ENCODE results near the gene EHMT2.
A peak's percentile ranks its signal among the peaks of the same experiment; 100 is the strongest.

EHMT2 gene

DNA sequence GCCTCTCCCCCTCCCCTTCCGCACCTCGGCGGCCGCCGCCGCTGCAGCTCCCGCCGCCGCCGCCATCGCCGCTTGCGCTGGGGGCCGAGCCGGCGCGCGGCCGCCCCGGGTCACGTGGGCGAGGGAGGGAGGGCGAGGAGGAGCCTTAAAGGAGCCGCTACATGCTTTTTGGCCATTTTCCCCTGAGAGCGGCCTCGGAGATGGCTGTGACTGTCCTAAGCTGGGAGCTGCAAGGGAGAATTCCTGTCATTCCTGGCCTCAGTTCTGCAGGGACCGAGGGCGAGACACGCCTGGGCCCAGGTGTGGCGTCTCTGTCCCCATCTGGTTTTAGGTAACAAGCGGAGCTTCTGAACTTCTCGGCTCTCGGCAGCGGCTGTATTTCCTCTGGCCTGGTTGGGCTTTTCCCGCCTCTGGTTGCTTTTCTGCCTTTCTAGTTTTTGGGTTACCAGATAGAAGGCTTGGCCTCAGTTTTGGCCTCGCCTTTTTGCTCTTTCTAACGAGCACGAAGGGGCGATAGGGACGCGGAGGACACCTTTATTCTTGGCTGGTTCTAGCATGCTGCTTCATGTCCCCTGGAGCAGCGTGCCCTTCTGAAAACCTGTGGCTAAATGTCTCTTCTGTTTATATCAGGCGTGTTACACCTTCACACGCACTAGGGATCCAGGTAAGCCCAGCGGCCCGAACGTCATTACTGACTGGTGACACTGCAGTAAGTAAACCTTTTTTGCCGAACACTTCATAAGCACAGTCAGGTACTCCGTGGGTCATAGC, at the start of gene EHMT2:
EHMT2 (minus strand) TSS at position 87 of the 771 bp plus-strand sequence; CDS start at position 66, 21 bp downstream.
- Histone ChIP-seq H3K9me3 (ENCODE audit: control insufficient read depth in 2 of 2, low read length in 2 of 2) (no peaks in the 10 kb centered on the region), H3K36me3 (ENCODE audit: control insufficient read depth in 2 of 2, insufficient read depth in 2 of 2, low read length in 2 of 2) (peaks cover 2 to 8% of the 10 kb centered on the region in 2 donors), H3K4me3 (ENCODE audit: low read length in 2 of 2) (peak within 1 kb of the TSS; percentile 79 to 99), H3K27ac (ENCODE audit: low read length) (peak within 1 kb of the TSS; percentile 83), H3K27me3 (ENCODE audit: control insufficient read depth in 1 of 2, insufficient read depth in 2 of 2, low read length in 2 of 2) (no peaks in the 10 kb centered on the region), H3K9ac (ENCODE audit: low read length in 2 of 2) (peak within 1 kb of the TSS; percentile 91 to 92), H3K4me1 (ENCODE audit: control insufficient read depth, insufficient read depth, low read length) (peaks cover 29% of the 10 kb centered on the region)

DNA sequence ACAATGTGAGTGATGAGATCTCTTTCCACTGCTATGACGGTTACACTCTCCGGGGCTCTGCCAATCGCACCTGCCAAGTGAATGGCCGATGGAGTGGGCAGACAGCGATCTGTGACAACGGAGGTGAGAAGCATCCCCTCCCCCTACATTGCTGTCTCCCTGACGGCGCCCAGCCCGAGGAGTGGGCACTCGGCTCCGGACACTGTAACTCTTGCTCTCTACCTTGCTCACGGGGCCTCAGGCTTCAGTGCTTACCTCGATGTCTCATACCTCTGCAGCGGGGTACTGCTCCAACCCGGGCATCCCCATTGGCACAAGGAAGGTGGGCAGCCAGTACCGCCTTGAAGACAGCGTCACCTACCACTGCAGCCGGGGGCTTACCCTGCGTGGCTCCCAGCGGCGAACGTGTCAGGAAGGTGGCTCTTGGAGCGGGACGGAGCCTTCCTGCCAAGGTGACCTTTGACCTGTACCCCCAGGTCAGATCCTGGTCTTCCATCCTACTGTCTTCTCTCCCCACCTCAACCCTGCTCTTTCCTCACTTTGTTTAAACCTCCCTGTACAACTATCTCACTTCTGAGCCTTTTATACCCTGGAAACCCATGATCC, 49.7 kb upstream of the EHMT2 start:
- Histone ChIP-seq H3K27me3 (ENCODE audit: control insufficient read depth in 1 of 2, insufficient read depth in 2 of 2, low read length in 2 of 2) (peaks cover 2 to 5% of the 10 kb centered on the region in 2 donors), H3K4me3 (ENCODE audit: low read length in 2 of 2) (no peak overlapping the region), H3K27ac (ENCODE audit: low read length) (no peak overlapping the region), H3K4me1 (ENCODE audit: control insufficient read depth, insufficient read depth, low read length) (peaks cover 16% of the 10 kb centered on the region), H3K36me3 (ENCODE audit: control insufficient read depth in 2 of 2, insufficient read depth in 2 of 2, low read length in 2 of 2) (peaks cover 7 to 8% of the 10 kb centered on the region in 2 donors), H3K9me3 (ENCODE audit: control insufficient read depth in 2 of 2, low read length in 2 of 2) (no peaks in the 10 kb centered on the region), H3K9ac (ENCODE audit: low read length in 2 of 2) (no peak overlapping the region)

DNA sequence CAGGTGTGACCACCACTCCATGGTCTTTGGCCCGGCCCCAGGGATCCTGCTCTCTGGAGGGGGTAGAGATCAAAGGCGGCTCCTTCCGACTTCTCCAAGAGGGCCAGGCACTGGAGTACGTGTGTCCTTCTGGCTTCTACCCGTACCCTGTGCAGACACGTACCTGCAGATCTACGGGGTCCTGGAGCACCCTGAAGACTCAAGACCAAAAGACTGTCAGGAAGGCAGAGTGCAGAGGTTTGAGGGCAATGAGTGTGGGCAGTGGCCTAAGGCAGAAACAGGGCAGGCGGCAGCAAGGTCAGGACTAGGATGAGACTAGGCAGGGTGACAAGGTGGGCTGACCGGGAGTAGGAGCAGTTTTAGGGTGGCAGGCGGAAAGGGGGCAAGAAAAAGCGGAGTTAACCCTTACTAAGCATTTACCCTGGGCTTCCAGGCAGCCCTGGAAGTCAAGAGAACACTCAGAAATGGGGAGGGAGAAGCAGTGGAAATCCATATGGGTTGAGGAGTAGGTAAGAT, 48.9 kb upstream of the EHMT2 start:
- Histone ChIP-seq H3K9me3 (ENCODE audit: control insufficient read depth in 2 of 2, low read length in 2 of 2) (no peaks in the 10 kb centered on the region), H3K4me3 (ENCODE audit: low read length in 2 of 2) (peak overlapping the region in 1 of 2 donors; percentile 66), H3K36me3 (ENCODE audit: control insufficient read depth in 2 of 2, insufficient read depth in 2 of 2, low read length in 2 of 2) (peaks cover 0 to 3% of the 10 kb centered on the region in 2 donors), H3K27me3 (ENCODE audit: control insufficient read depth in 1 of 2, insufficient read depth in 2 of 2, low read length in 2 of 2) (peaks cover 2 to 5% of the 10 kb centered on the region in 2 donors), H3K4me1 (ENCODE audit: control insufficient read depth, insufficient read depth, low read length) (peaks cover 16% of the 10 kb centered on the region), H3K9ac (ENCODE audit: low read length in 2 of 2) (peak overlapping the region; percentile 4 to 64), H3K27ac (ENCODE audit: low read length) (peak overlapping the region; percentile 53)

DNA sequence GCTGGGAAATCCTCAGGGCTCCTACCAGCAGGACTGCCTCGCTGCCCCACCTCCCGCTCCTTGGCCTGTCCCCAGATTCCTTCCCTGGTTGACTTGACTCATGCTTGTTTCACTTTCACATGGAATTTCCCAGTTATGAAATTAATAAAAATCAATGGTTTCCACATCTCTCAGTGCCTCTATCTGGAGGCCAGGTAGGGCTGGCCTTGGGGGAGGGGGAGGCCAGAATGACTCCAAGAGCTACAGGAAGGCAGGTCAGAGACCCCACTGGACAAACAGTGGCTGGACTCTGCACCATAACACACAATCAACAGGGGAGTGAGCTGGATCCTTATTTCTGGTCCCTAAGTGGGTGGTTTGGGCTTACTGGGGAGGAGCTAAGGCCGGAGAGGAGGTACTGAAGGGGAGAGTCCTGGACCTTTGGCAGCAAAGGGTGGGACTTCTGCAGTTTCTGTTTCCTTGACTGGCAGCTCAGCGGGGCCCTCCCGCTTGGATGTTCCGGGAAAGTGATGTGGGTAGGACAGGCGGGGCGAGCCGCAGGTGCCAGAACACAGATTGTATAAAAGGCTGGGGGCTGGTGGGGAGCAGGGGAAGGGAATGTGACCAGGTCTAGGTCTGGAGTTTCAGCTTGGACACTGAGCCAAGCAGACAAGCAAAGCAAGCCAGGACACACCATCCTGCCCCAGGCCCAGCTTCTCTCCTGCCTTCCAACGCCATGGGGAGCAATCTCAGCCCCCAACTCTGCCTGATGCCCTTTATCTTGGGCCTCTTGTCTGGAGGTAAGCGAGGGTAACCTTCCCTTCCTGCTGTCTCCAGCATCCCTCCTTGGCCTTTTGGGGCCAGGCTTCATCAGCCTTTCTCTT, 48.2 kb upstream of the EHMT2 start, which contains the start of gene CFB:
CFB (plus strand) TSS at position 589 of the 863 bp plus-strand sequence; CDS start at position 716, 127 bp downstream.
- Histone ChIP-seq H3K9me3 (ENCODE audit: control insufficient read depth in 2 of 2, low read length in 2 of 2) (no peaks in the 10 kb centered on the region), H3K36me3 (ENCODE audit: control insufficient read depth in 2 of 2, insufficient read depth in 2 of 2, low read length in 2 of 2) (no peaks in the 10 kb centered on the region), H3K4me3 (ENCODE audit: low read length in 2 of 2) (peak within 1 kb of the TSS; percentile 23 to 66), H3K27me3 (ENCODE audit: control insufficient read depth in 1 of 2, insufficient read depth in 2 of 2, low read length in 2 of 2) (peaks cover 2 to 7% of the 10 kb centered on the region in 2 donors), H3K9ac (ENCODE audit: low read length in 2 of 2) (peak within 1 kb of the TSS; percentile 4 to 64), H3K4me1 (ENCODE audit: control insufficient read depth, insufficient read depth, low read length) (peaks cover 16% of the 10 kb centered on the region), H3K27ac (ENCODE audit: low read length) (peak within 1 kb of the TSS; percentile 53)

DNA sequence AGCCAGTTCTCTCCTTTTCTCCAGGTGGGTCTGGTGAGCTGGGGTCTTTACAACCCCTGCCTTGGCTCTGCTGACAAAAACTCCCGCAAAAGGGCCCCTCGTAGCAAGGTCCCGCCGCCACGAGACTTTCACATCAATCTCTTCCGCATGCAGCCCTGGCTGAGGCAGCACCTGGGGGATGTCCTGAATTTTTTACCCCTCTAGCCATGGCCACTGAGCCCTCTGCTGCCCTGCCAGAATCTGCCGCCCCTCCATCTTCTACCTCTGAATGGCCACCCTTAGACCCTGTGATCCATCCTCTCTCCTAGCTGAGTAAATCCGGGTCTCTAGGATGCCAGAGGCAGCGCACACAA, 47.6 kb upstream of the EHMT2 start:
- peaks cover 16% of the 10 kb centered on the region for H3K4me1 ChIP-seq (ENCODE audit: control insufficient read depth, insufficient read depth, low read length)
- no peaks in the 10 kb centered on the region for H3K36me3 ChIP-seq (ENCODE audit: control insufficient read depth in 2 of 2, insufficient read depth in 2 of 2, low read length in 2 of 2)
- peaks cover 2 to 9% of the 10 kb centered on the region in 2 donors for H3K27me3 ChIP-seq (ENCODE audit: control insufficient read depth in 1 of 2, insufficient read depth in 2 of 2, low read length in 2 of 2)
- H3K9ac ChIP-seq (ENCODE audit: low read length in 2 of 2): no peak overlapping the region
- peak overlapping the region; percentile 53 for H3K27ac ChIP-seq (ENCODE audit: low read length)
- peak overlapping the region in 1 of 2 donors; percentile 66 for H3K4me3 ChIP-seq (ENCODE audit: low read length in 2 of 2)
- no peaks in the 10 kb centered on the region for H3K9me3 ChIP-seq (ENCODE audit: control insufficient read depth in 2 of 2, low read length in 2 of 2)

DNA sequence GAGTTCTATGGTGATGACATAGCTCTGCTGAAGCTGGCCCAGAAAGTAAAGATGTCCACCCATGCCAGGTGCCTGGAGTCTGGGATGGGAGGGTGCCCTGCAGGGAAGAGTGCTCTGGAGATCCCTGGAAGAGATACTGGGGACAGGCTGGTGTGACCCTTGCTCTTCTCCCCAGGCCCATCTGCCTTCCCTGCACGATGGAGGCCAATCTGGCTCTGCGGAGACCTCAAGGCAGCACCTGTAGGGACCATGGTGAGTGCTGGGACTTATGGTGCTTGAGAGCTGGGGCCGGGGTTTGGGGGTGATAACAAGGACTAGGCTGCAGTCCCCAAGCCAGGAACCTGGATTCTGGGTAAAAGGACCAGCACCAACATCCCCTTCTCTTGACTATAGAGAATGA, 46.2 kb upstream of the EHMT2 start:
- H3K4me3 ChIP-seq (ENCODE audit: low read length in 2 of 2): no peak overlapping the region
- no peaks in the 10 kb centered on the region for H3K9me3 ChIP-seq (ENCODE audit: control insufficient read depth in 2 of 2, low read length in 2 of 2)
- no peak overlapping the region for H3K27ac ChIP-seq (ENCODE audit: low read length)
- no peaks in the 10 kb centered on the region for H3K36me3 ChIP-seq (ENCODE audit: control insufficient read depth in 2 of 2, insufficient read depth in 2 of 2, low read length in 2 of 2)
- H3K4me1 ChIP-seq (ENCODE audit: control insufficient read depth, insufficient read depth, low read length): peaks cover 16% of the 10 kb centered on the region
- peaks cover 2 to 9% of the 10 kb centered on the region in 2 donors for H3K27me3 ChIP-seq (ENCODE audit: control insufficient read depth in 1 of 2, insufficient read depth in 2 of 2, low read length in 2 of 2)
- no peak overlapping the region for H3K9ac ChIP-seq (ENCODE audit: low read length in 2 of 2)

DNA sequence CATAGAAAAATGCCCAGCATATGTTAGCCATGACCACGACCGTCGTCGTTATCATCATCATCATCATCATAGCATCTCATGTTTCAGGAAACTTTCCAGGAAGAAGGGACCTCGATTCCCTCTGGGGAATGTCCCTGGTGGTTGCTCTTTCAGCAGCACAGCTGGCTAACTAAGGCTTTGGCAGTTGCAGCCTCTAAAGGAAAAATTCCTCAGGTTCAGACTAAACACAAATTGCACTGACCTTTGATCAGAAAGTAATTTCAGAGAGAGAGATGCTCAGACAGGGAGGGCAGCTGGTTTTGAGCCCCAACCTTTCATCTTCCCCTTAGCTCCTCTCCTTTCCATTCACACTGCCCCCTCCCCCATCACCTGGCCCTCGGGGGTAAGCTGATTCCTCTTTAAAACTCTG, 42.8 kb upstream of the EHMT2 start:
- no peak overlapping the region for H3K9ac ChIP-seq (ENCODE audit: low read length in 2 of 2)
- H3K27me3 ChIP-seq (ENCODE audit: control insufficient read depth in 1 of 2, insufficient read depth in 2 of 2, low read length in 2 of 2): peaks cover 2 to 9% of the 10 kb centered on the region in 2 donors
- no peak overlapping the region for H3K4me3 ChIP-seq (ENCODE audit: low read length in 2 of 2)
- H3K4me1 ChIP-seq (ENCODE audit: control insufficient read depth, insufficient read depth, low read length): peaks cover 3% of the 10 kb centered on the region
- H3K36me3 ChIP-seq (ENCODE audit: control insufficient read depth in 2 of 2, insufficient read depth in 2 of 2, low read length in 2 of 2): no peaks in the 10 kb centered on the region
- H3K9me3 ChIP-seq (ENCODE audit: control insufficient read depth in 2 of 2, low read length in 2 of 2): no peaks in the 10 kb centered on the region
- no peak overlapping the region for H3K27ac ChIP-seq (ENCODE audit: low read length)

DNA sequence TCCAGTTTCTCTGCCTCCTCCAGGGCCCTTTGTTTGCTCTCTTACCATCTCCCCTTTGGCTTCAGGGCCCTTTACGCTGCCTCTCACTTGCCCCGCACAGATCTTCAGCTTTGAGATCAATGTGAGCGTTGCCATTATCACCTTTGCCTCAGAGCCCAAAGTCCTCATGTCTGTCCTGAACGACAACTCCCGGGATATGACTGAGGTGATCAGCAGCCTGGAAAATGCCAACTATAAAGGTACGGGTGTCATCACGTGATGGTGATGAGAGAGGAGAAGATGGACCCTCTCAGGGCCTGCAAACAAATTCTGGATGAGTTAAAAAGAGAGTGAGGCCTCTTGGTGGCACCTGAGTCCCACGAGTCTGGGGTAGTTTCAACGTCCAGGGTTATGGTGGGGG, 38.3 kb upstream of the EHMT2 start:
- no peaks in the 10 kb centered on the region for H3K36me3 ChIP-seq (ENCODE audit: control insufficient read depth in 2 of 2, insufficient read depth in 2 of 2, low read length in 2 of 2)
- no peaks in the 10 kb centered on the region for H3K9me3 ChIP-seq (ENCODE audit: control insufficient read depth in 2 of 2, low read length in 2 of 2)
- no peak overlapping the region for H3K4me3 ChIP-seq (ENCODE audit: low read length in 2 of 2)
- no peak overlapping the region for H3K9ac ChIP-seq (ENCODE audit: low read length in 2 of 2)
- H3K27me3 ChIP-seq (ENCODE audit: control insufficient read depth in 1 of 2, insufficient read depth in 2 of 2, low read length in 2 of 2): peaks cover 0 to 3% of the 10 kb centered on the region in 2 donors
- no peaks in the 10 kb centered on the region for H3K4me1 ChIP-seq (ENCODE audit: control insufficient read depth, insufficient read depth, low read length)
- H3K27ac ChIP-seq (ENCODE audit: low read length): no peak overlapping the region

DNA sequence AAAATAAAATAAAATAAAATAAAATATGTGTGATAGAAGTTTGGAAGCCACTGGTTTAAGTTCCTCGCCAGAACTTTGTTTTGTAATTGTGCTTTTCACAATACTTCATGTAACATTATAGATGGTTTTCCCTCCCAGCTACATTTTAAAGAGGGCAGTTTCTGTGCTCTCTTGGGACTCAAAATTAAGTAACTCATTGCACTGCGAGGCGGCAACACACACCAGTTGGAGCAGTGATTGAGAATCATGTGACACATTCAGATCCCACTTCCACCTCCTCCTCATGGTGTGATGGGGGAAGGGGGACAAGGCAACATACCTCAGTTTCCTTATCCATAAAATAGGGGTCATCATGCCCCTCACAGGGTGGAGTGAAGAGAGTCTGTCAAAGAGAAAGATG, 37.5 kb upstream of the EHMT2 start:
- Histone ChIP-seq H3K4me1 (ENCODE audit: control insufficient read depth, insufficient read depth, low read length) (no peaks in the 10 kb centered on the region), H3K9ac (ENCODE audit: low read length in 2 of 2) (no peak overlapping the region), H3K9me3 (ENCODE audit: control insufficient read depth in 2 of 2, low read length in 2 of 2) (no peaks in the 10 kb centered on the region), H3K27me3 (ENCODE audit: control insufficient read depth in 1 of 2, insufficient read depth in 2 of 2, low read length in 2 of 2) (peaks cover 0 to 3% of the 10 kb centered on the region in 2 donors), H3K27ac (ENCODE audit: low read length) (no peak overlapping the region), H3K36me3 (ENCODE audit: control insufficient read depth in 2 of 2, insufficient read depth in 2 of 2, low read length in 2 of 2) (no peaks in the 10 kb centered on the region), H3K4me3 (ENCODE audit: low read length in 2 of 2) (no peak overlapping the region)

DNA sequence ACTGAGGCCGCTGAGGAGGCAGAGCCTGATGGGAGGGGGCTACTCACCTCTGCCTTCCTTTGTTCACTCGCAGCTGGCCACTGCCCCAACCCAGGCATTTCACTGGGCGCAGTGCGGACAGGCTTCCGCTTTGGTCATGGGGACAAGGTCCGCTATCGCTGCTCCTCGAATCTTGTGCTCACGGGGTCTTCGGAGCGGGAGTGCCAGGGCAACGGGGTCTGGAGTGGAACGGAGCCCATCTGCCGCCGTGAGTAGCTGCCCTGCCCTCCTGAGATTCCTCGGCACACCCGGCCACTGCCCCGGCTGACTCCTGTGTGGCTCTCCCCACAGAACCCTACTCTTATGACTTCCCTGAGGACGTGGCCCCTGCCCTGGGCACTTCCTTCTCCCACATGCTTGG, 36.0 kb upstream of the EHMT2 start:
- Histone ChIP-seq H3K27me3 (ENCODE audit: control insufficient read depth in 1 of 2, insufficient read depth in 2 of 2, low read length in 2 of 2) (peaks cover 0 to 3% of the 10 kb centered on the region in 2 donors), H3K36me3 (ENCODE audit: control insufficient read depth in 2 of 2, insufficient read depth in 2 of 2, low read length in 2 of 2) (no peaks in the 10 kb centered on the region), H3K27ac (ENCODE audit: low read length) (no peak overlapping the region), H3K4me3 (ENCODE audit: low read length in 2 of 2) (no peak overlapping the region), H3K4me1 (ENCODE audit: control insufficient read depth, insufficient read depth, low read length) (no peaks in the 10 kb centered on the region), H3K9me3 (ENCODE audit: control insufficient read depth in 2 of 2, low read length in 2 of 2) (no peaks in the 10 kb centered on the region), H3K9ac (ENCODE audit: low read length in 2 of 2) (no peak overlapping the region)
